Measurements from ENCODE around the gene CHST8.

GRCh38 chr19:33689138-33689746 is 67.5 kb downstream of the CHST8 start:
- no peak for TF ChIP-seq CTCF (IDR thresholded peaks at IDR 0.05)
- TF ChIP-seq POLR2A (IDR thresholded peaks at IDR 0.05), result no peak
